ENCODE measurements around the gene FGL2. TPM values are rescaled to one million over a fixed set of nuclear protein-coding genes. Genes with fewer than 3 reads are reported as not detected.
"Not testable (repeated sequence)": the region's sequence is repeated elsewhere in the genome, so short reads cannot be mapped to it uniquely, and the experiment has no call there.

FGL2 gene
- polyA plus RNA-seq, 2 of the 4 experiments (the other 2 are of a cell fraction), result not detected

- DNase-seq (ENCODE audit: low read depth in 1 of 2, low spot score in 1 of 2) (no peak), FAIRE-seq (no peak), ATAC-seq (no peak)
- no peak overlapping the region for H3K27ac ChIP-seq
- H3K4me2 ChIP-seq, result no peak overlapping the region
- ChIA-PET POLR2A (no interaction called here), CTCF (no interaction called here)
- H3K9me3 ChIP-seq, result no peaks in the 10 kb centered on the region
- peaks cover 5% of the 10 kb centered on the region; the same call in 1 of the 3 replicates for H3K4me1 ChIP-seq
- 78% methylated on average over 4 of the region's 4 CpGs for WGBS (ENCODE audit: missing lambda C conversion rate)
- no peak overlapping the region for H3K4me3 ChIP-seq
- no peak for TF ChIP-seq NFE2L2 (conservative IDR thresholded peaks at IDR 0.05; ENCODE audit: low read length)
- no peak for TF ChIP-seq TFCP2L1 (CRISPR knock-in tag; IDR thresholded peaks at IDR 0.05)
- no peak for TF ChIP-seq HDAC2 (IDR thresholded peaks at IDR 0.05)
- TF ChIP-seq ATOH8 (CRISPR knock-in tag; IDR thresholded peaks at IDR 0.05; ENCODE audit: low read depth), result no peak
- no peak for TF ChIP-seq MAX (IDR thresholded peaks at IDR 0.05)
- TF ChIP-seq BCL3 (IDR thresholded peaks at IDR 0.05), result no peak
- no peak for TF ChIP-seq SREBF2 (IDR thresholded peaks at IDR 0.05)
- TF ChIP-seq FOSL2 (IDR thresholded peaks at IDR 0.05), result no peak
- TF ChIP-seq FOSL2 (CRISPR knock-in tag; IDR thresholded peaks at IDR 0.05), result no peak
- TF ChIP-seq ZC3H11A (IDR thresholded peaks at IDR 0.05), result no peak
- TF ChIP-seq, protein P1, sequence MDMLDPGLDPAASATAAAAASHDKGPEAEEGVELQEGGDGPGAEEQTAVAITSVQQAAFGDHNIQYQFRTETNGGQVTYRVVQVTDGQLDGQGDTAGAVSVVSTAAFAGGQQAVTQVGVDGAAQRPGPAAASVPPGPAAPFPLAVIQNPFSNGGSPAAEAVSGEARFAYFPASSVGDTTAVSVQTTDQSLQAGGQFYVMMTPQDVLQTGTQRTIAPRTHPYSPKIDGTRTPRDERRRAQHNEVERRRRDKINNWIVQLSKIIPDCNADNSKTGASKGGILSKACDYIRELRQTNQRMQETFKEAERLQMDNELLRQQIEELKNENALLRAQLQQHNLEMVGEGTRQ (IDR thresholded peaks at IDR 0.05), result no peak
- TF ChIP-seq CHD4 (IDR thresholded peaks at IDR 0.05; ENCODE audit: borderline replicate concordance), result no peak
- no peak for TF ChIP-seq ESRRA (IDR thresholded peaks at IDR 0.05; ENCODE audit: borderline replicate concordance, low read length)
- no peak for TF ChIP-seq CEBPB (IDR thresholded peaks at IDR 0.05)
- TF ChIP-seq JUNB (IDR thresholded peaks at IDR 0.05), result no peak
- no peak for TF ChIP-seq HOXA7 (CRISPR knock-in tag; IDR thresholded peaks at IDR 0.05)
- TF ChIP-seq CBX2 (IDR thresholded peaks at IDR 0.05; ENCODE audit: borderline replicate concordance, low read depth), result no peak
- no peak for TF ChIP-seq HOXB5 (CRISPR knock-in tag; IDR thresholded peaks at IDR 0.05)
- no peak for TF ChIP-seq EHMT2 (IDR thresholded peaks at IDR 0.05; ENCODE audit: low read depth)
- TF ChIP-seq RNF2 (IDR thresholded peaks at IDR 0.05; ENCODE audit: borderline replicate concordance, low read depth), result no peak
Measured at GRCh38 chr7:77222819-77223218, 23.2 kb upstream of the FGL2 start.

DNA sequence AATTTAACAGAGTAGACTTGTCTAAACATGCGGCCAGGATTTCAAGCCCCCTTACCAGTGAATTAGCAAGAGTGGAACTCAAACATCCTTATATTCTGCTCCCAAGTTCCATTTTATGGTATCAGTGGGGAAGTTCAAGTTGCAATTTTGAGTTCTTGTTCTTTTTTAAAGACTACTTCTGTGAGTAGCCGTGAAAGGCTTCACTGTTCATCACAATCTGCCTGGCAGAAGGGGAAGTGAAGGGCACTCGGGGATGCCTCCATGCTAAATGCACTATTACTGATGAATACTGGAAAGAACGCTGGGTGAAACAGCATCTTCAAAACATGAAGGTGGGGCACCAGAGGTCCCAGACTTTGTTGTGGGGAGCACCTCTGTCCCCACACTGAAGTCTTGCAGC lies 22.4 kb upstream of the FGL2 start:
- peaks cover 5% of the 10 kb centered on the region; the same call in 1 of the 3 replicates for H3K4me1 ChIP-seq
- ChIA-PET CTCF (no interaction called here), POLR2A (no interaction called here)
- no peak for FAIRE-seq
- TF ChIP-seq KDM5A (IDR thresholded peaks at IDR 0.05) (no peak), BCL3 (IDR thresholded peaks at IDR 0.05) (no peak), CBX8 (IDR thresholded peaks at IDR 0.05) (no peak)
- H3K4me3 ChIP-seq, result no peak overlapping the region
- ATAC-seq, result no peak
- no peak for DNase-seq (ENCODE audit: low read depth in 1 of 2, low spot score in 1 of 2)
- no peak overlapping the region for H3K27ac ChIP-seq
- H3K4me2 ChIP-seq, result no peak overlapping the region
- no peaks in the 10 kb centered on the region for H3K9me3 ChIP-seq
- 88% methylated on average over 4 of the region's 4 CpGs for WGBS (ENCODE audit: missing lambda C conversion rate)

DNA sequence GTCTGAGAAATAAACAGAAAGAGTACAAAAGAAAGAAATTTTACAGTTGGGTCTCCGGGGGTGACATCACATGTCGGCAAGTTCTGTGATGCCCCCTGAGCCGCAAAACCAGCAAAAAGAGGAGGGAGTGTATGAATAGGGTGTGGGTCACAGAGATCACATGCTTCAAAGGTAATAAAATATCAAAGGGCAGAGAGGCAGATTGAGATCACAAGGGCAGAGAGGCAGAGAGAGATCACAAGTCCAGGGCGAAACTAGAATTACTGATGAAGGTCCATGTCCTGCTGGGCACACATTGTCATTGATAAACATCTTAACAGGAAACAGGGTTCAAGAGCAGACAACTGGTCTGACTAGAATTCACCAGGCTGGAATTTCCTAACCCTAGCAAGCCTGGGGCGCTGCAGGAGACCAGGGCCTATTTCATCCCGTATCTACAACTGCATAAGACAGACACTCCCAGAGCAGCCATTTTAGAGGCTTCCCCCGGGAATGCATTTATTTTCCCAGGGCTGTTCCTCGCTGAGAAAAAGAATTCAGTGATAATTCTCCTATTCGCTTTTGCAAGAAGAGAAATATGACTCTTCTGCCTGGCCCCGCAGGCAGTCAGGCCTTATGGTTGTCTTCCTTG lies 20.2 kb upstream of the FGL2 start:
- POLR2A ChIA-PET; CTCF ChIA-PET; H3K4me2 ChIP-seq; FAIRE-seq; H3K4me3 ChIP-seq; H3K9me3 ChIP-seq; ATAC-seq; H3K27ac ChIP-seq; DNase-seq (ENCODE audit: low read depth in 1 of 2, low spot score in 1 of 2): not testable (repeated sequence)
- WGBS (ENCODE audit: missing lambda C conversion rate), result 93% methylated on average over 10 of the region's 10 CpGs
- peaks cover 11% of the 10 kb centered on the region; the same call in 2 of the 3 replicates for H3K4me1 ChIP-seq

All from A549 (cell line).